Glutamatergic neuron (in vitro differentiated cells): ENCODE measurements around the gene CYP1A2. TPM values are rescaled to one million over a fixed set of nuclear protein-coding genes. Genes with fewer than 3 reads are reported as not detected.

Experiments
- DNase-seq: peaks from one replicate; pipeline ENCODE4 v3.0.0; 2022
- H3K27ac Mint-ChIP-seq: one replicate; pipeline ENCODE4 v1.8.0; 2020; ENCODE audit warnings: mild to moderate bottlenecking, mixed read lengths, inconsistent platforms; ENCODE audit not compliant: unreplicated experiment
- H3K27me3 Mint-ChIP-seq: one replicate; pipeline ENCODE4 v1.8.0; 2020; ENCODE audit warnings: mild to moderate bottlenecking, moderate library complexity, mixed read lengths, inconsistent platforms; ENCODE audit not compliant: unreplicated experiment
- H3K36me3 Mint-ChIP-seq: one replicate; pipeline ENCODE4 v1.8.0; 2020; ENCODE audit warnings: mild to moderate bottlenecking, mixed read lengths, inconsistent platforms; ENCODE audit not compliant: unreplicated experiment
- H3K4me1 Mint-ChIP-seq: one replicate; pipeline ENCODE4 v1.8.0; 2020; ENCODE audit warnings: mild to moderate bottlenecking, low read depth, mixed read lengths, inconsistent platforms; ENCODE audit not compliant: unreplicated experiment
- H3K4me3 Mint-ChIP-seq: one replicate; pipeline ENCODE4 v1.8.0; 2020; ENCODE audit warnings: mild to moderate bottlenecking, mixed read lengths, inconsistent platforms; ENCODE audit not compliant: unreplicated experiment
- H3K9me3 Mint-ChIP-seq: one replicate; pipeline ENCODE4 v1.8.0; 2020; ENCODE audit warnings: mild to moderate bottlenecking, moderate library complexity, mixed read lengths, inconsistent platforms; ENCODE audit not compliant: unreplicated experiment
- long read RNA-seq: library from polyadenylated mRNA; unstranded; transcript quantifications from one replicate; pipeline ENCODE4 v2.0.0, GENCODE V29; 2020; ENCODE audit not compliant: unreplicated experiment
- total RNA-seq: library from RNA; stranded (reverse); fragmentation: NEBNext Ultra II Directional; extraction: Animal tissue kit (Norgen Biotek cat#: 25700); gene quantifications from one replicate; pipeline ENCODE4 v1.2.1, GENCODE V29; 2021; ENCODE audit not compliant: unreplicated experiment
- TF ChIP-seq, protein P1 (sequence below): fragments of 200-600 bp; sonication (generic); IDR thresholded peaks from one replicate; pipeline ENCODE4 v1.5.0; 2021; ENCODE audit not compliant: partially characterized antibody, unreplicated experiment

The CYP1A2 gene, protein sequence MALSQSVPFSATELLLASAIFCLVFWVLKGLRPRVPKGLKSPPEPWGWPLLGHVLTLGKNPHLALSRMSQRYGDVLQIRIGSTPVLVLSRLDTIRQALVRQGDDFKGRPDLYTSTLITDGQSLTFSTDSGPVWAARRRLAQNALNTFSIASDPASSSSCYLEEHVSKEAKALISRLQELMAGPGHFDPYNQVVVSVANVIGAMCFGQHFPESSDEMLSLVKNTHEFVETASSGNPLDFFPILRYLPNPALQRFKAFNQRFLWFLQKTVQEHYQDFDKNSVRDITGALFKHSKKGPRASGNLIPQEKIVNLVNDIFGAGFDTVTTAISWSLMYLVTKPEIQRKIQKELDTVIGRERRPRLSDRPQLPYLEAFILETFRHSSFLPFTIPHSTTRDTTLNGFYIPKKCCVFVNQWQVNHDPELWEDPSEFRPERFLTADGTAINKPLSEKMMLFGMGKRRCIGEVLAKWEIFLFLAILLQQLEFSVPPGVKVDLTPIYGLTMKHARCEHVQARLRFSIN
- not detected for total RNA-seq
- long read RNA-seq, result 0 reads

DNA sequence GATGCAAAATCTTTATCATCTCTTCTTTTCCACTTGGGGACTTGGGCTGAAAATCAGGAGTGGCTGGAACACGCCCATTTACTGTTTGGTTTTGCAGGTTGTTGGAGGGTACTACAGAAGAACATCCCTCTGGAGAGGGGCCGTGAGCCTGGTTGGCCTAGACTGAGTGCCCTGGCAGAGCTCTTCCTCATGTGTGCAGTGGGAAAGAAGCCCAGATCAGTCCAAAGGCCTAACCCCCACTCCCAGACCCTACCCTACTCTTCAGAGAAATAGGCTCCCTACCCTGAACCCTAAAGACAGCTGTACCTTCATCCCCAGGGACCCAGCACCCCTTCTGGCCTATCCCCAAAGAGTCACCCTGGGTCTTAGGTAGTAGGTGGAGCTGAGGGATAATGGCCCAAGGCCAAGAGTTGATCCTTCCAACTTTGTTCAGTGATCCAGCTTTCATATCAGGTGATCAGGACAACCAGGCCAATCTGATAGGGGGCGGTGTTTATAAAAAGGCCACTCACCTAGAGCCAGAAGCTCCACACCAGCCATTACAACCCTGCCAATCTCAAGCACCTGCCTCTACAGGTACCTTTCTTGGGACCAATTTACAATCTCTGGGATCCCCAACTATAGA, at the start of gene CYP1A2:
Gene CYP1A2 (plus strand): TSS at position 524 of the 625 bp plus-strand sequence. CDS start 894 bp downstream, outside the sequence.
- H3K36me3 Mint-ChIP-seq, result no peaks in the 10 kb centered on the region
- H3K27ac Mint-ChIP-seq, result no peak within 1 kb of the TSS
- no peak for DNase-seq
- peaks cover 6% of the 10 kb centered on the region for H3K27me3 Mint-ChIP-seq
- no peak within 1 kb of the TSS for H3K4me3 Mint-ChIP-seq
- TF ChIP-seq, protein P1, sequence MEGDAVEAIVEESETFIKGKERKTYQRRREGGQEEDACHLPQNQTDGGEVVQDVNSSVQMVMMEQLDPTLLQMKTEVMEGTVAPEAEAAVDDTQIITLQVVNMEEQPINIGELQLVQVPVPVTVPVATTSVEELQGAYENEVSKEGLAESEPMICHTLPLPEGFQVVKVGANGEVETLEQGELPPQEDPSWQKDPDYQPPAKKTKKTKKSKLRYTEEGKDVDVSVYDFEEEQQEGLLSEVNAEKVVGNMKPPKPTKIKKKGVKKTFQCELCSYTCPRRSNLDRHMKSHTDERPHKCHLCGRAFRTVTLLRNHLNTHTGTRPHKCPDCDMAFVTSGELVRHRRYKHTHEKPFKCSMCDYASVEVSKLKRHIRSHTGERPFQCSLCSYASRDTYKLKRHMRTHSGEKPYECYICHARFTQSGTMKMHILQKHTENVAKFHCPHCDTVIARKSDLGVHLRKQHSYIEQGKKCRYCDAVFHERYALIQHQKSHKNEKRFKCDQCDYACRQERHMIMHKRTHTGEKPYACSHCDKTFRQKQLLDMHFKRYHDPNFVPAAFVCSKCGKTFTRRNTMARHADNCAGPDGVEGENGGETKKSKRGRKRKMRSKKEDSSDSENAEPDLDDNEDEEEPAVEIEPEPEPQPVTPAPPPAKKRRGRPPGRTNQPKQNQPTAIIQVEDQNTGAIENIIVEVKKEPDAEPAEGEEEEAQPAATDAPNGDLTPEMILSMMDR, result no peak
- H3K9me3 Mint-ChIP-seq, result no peaks in the 10 kb centered on the region
- H3K4me1 Mint-ChIP-seq, result no peaks in the 10 kb centered on the region

DNA sequence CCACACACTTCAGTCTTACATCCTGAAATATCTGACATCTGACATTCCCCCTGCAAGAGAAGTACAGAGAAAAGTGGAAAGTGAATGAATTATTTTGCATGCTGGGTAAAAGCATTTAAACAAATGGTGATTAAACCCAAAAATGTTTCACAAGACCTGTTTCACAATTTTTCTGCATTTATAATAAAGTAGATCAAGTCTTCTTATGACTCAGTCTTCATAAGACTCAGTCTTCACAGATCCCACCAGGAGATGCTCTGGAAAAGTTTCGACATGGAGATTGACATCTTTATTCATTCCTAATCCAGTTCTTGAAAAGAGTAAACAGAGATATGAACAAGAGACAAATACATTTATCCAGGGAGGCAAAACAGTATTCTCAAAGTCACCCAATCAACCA, 39.6 kb upstream of the CYP1A2 start:
- H3K27ac Mint-ChIP-seq, result no peak overlapping the region
- H3K9me3 Mint-ChIP-seq, result peaks cover 2% of the 10 kb centered on the region
- peaks cover 4% of the 10 kb centered on the region for H3K27me3 Mint-ChIP-seq
- H3K4me3 Mint-ChIP-seq, result no peak overlapping the region
- no peaks in the 10 kb centered on the region for H3K36me3 Mint-ChIP-seq
- no peaks in the 10 kb centered on the region for H3K4me1 Mint-ChIP-seq
- DNase-seq, result no peak
- TF ChIP-seq, protein P1, result no peak

DNA sequence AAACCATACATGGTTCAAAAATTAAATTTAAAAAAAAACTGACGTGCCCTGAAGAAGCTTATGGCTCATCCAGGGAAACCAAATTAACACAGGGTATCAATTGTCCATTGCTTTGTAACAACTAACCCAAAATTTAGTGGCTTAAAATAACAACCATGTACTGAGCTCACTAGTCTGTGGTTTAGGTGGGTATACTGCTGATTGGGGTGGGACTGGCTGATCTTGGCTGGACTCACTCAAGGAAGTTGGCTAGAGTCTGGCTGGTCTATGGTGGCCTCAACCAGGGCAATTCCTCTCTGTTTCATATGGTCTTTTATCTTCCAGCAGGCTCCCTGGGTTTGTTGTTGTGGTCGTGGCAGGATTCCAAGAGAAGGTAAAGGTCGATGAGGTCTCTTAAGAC, 38.8 kb upstream of the CYP1A2 start:
- H3K9me3 Mint-ChIP-seq, result peaks cover 2% of the 10 kb centered on the region
- H3K4me1 Mint-ChIP-seq, result no peaks in the 10 kb centered on the region
- no peak for DNase-seq
- no peaks in the 10 kb centered on the region for H3K36me3 Mint-ChIP-seq
- no peak overlapping the region for H3K4me3 Mint-ChIP-seq
- H3K27me3 Mint-ChIP-seq, result peaks cover 4% of the 10 kb centered on the region
- H3K27ac Mint-ChIP-seq, result no peak overlapping the region
- TF ChIP-seq, protein P1, result no peak

DNA sequence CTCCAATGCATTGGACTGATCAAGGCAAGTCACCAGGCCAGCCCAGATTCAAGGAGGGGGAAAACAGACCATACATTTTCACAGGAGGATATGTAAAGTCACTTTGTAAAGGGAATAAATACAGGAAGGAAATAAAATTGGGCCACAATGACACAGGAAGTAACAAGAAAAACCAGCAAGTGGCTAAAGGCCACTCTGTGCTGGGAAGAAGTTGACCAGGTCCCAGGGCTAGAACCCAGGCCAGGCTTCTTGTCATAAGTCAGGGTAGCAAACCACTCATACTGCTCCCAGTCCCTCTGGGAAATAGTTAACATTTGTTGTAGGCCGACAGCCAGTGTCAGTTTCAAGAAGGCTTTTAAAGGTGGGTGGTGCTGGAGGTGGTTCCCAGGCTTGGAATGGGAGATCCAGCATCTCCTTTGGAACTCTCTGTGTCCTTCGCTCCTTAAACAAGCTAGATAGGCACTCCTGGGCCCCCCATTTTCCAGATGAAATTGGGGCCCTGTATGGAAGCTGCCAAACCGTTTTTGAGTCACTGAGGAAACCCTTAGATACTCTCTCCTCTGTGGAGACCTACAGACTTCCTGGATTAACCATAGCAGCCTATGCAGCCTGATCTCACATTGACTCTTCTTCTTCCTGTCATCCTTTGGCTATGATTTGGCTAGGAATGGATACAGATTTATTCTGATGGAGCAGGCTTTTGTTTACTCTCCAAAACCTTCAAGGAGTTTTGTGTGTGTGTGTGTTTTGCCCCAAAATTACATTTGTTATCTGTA, 38.1 kb upstream of the CYP1A2 start:
- no peak overlapping the region for H3K27ac Mint-ChIP-seq
- H3K4me3 Mint-ChIP-seq, result no peak overlapping the region
- H3K9me3 Mint-ChIP-seq, result peaks cover 2% of the 10 kb centered on the region
- no peaks in the 10 kb centered on the region for H3K36me3 Mint-ChIP-seq
- H3K4me1 Mint-ChIP-seq, result no peaks in the 10 kb centered on the region
- DNase-seq, result no peak
- peaks cover 3% of the 10 kb centered on the region for H3K27me3 Mint-ChIP-seq
- TF ChIP-seq, protein P1, result no peak
